ENCODE data around the gene LINC00305.

Gene LINC00305

GRCh38 chr18:64148988-64149387, at the start of gene LINC00305:
Gene LINC00305 (minus strand): TSS chr18:64149088.
- in situ Hi-C loops (cut with HindIII; ENCODE audit: low sequenced_read_pairs): no loop called here

DNA sequence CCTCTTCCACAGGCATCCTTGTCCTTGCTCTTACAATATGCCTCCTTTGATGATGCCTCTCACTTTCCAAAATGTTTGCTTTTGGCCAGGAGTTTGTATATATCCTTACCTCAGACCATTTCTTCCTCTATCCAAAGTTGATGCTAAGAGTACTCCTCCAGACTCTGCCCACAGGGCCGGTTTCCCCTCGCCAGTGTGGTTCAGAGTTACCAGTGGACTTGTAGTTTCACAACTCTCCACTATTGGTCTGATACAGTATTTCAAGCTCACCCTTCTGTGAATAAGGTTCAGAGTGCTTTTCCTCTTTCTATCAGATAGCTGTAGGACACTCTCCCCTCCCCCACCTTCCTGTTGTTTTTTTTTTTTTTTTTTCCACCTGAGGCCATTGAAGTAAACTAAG, 42.2 kb upstream of the LINC00305 start:
- in situ Hi-C loops (cut with HindIII; ENCODE audit: low sequenced_read_pairs): no loop called here

DNA sequence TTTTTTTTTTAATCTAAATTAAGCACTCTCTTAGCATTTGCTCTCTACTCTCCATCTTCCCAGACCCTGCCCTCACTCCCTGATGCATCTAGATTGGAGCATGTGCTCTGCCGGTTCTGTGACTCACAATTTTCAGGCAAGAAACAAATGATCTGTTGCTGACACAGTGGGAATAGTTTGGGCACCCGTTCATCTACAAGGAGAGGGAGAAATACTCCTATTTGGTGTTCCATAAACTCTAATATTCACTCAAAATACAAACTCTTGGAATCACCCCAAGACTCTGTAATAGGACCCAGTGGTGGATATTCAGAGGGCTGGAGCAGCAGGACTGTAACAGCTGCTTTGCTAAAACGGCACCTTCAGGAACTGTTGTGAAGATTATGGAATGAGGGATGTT, 37.1 kb upstream of the LINC00305 start:
- in situ Hi-C loops (cut with HindIII; ENCODE audit: low sequenced_read_pairs): no loop called here

DNA sequence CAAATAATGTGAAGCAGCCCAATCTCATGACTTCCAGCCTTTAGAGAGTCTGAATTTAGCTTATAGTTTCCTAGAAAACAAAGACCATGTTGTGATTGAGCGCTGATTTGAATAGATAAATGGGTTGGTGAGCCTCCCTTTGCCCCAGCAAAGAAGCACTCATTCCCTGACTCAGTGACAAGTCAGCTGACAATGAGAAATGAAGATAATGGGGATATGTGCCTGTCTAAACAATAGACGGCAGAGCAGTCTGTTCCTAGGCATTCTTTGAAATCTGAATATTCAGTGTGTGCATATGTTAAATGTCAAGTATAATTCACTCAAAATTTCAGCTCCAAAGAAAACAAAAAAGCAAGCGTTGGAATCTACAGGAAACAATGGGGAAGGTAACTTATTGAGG, 34.8 kb upstream of the LINC00305 start:
- in situ Hi-C loops (cut with HindIII; ENCODE audit: low sequenced_read_pairs): no loop called here

DNA sequence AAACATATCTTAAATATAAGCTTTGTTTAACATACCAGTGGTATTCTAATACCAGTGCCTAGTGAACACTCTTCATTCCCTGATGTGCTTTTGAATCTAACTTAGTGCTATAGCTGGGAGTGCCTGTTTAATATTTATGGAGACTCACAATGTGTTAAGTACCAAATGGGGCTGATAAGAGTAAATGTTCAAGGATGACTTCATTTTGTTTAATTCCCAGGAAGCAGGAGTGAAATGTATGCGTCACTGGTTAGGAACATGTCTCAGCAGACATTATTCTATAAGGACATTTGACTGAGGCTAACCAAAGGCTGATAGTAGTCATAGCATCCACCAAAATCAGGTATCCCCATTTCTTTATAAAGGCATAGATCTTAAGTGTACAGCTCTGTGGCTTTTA, 31.7 kb upstream of the LINC00305 start:
- in situ Hi-C loops (cut with HindIII; ENCODE audit: low sequenced_read_pairs): no loop called here

DNA sequence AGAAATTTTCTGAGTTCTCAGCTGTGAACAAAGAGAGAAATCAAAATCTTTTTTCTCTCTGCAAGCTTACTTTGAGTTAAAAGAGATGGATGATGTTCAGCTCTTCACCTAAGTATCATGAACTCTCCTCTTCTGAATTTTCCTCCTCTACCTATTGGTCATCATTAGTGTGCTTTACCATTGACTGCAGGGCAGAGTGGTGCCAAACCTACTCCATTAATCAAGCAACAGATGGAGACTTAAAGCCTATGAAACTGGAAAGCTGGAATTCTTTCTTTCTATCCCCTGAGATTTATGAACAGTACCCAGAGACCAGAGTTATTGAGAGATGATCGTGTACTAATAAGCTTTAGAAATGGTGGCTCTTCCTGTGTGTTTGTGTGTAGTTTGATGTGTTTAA, 31.3 kb upstream of the LINC00305 start:
- in situ Hi-C loops (cut with HindIII; ENCODE audit: low sequenced_read_pairs): no loop called here

- in situ Hi-C loops (cut with HindIII; ENCODE audit: low sequenced_read_pairs): no loop called here
Measured at GRCh38 chr18:64179556-64180080, 30.7 kb upstream of the LINC00305 start.

- in situ Hi-C loops (cut with HindIII; ENCODE audit: low sequenced_read_pairs): no loop called here
Measured at GRCh38 chr18:64178860-64179259, 30.0 kb upstream of the LINC00305 start.

DNA sequence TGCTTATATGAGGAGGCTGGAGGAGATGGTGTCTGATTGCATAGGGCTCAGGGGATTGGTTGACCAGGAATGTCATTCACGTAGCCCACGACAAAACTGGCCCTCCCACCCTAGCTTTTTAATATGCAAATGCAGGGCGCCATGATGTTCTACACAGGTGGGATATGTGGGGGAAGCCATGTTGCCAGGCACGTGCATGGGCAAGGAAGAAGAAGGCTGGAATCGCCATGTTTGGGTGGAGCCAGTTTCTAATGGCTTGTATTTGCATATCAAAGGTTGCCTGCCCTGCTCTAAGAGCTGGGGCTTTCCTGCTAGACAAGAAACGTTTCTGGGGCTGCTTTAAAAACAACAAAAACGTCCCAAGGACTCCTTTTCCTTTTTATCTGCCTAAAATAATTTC, 26.5 kb upstream of the LINC00305 start:
- in situ Hi-C loops (cut with HindIII; ENCODE audit: low sequenced_read_pairs): no loop called here

DNA sequence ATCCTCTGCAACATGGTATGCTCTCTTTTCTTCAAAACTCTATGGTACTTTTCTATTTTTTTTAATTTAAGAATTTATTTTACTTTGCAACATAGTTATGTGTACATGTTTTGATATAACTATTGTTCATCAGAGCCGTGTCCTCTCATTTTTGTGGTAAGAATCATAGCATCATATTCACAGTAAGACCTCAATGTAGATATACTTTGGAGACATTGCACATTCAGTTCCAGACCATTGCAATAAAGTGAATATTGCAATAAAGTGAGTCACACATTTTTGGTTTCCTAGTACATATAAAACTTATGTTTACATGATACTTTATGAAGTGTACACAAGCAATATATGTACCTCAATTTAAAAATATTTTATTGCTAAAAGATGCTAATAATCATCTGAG, 22.7 kb upstream of the LINC00305 start:
- in situ Hi-C loops (cut with HindIII; ENCODE audit: low sequenced_read_pairs): no loop called here

- in situ Hi-C loops (cut with HindIII; ENCODE audit: low sequenced_read_pairs): no loop called here
Measured at GRCh38 chr18:64167408-64167925, 18.6 kb upstream of the LINC00305 start.

GRCh38 chr18:64165906-64166305, 17.0 kb upstream of the LINC00305 start:
- in situ Hi-C loops (cut with HindIII; ENCODE audit: low sequenced_read_pairs): no loop called here

- in situ Hi-C loops (cut with HindIII; ENCODE audit: low sequenced_read_pairs): no loop called here
Measured at GRCh38 chr18:64164883-64165282, 16.0 kb upstream of the LINC00305 start.

GRCh38 chr18:64149916-64150438, 1.1 kb upstream of the LINC00305 start:
- in situ Hi-C loops (cut with HindIII; ENCODE audit: low sequenced_read_pairs): no loop called here

GRCh38 chr18:64142904-64143303, 6.0 kb downstream of the LINC00305 start:
- in situ Hi-C loops (cut with HindIII; ENCODE audit: low sequenced_read_pairs): no loop called here

DNA sequence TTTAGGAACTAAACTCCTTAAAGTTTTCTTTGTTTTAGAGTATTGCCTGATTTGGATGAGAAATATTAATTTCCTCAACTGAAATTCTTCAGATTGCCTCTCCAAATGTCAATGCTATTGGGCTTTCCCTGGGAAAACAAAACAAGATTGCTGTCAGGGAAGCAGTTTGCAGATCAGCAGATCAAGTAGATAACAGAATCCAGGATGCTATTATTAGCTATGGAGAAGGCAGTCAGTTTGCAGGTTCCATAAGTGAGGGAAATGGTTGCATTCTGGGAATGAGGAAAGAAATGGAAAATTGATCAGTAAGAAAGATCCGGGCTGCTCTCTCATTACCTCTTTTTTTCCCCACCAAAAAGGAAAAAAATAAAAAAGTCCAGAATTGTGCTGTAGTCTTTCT, 11.0 kb downstream of the LINC00305 start:
- in situ Hi-C loops (cut with HindIII; ENCODE audit: low sequenced_read_pairs): no loop called here

DNA sequence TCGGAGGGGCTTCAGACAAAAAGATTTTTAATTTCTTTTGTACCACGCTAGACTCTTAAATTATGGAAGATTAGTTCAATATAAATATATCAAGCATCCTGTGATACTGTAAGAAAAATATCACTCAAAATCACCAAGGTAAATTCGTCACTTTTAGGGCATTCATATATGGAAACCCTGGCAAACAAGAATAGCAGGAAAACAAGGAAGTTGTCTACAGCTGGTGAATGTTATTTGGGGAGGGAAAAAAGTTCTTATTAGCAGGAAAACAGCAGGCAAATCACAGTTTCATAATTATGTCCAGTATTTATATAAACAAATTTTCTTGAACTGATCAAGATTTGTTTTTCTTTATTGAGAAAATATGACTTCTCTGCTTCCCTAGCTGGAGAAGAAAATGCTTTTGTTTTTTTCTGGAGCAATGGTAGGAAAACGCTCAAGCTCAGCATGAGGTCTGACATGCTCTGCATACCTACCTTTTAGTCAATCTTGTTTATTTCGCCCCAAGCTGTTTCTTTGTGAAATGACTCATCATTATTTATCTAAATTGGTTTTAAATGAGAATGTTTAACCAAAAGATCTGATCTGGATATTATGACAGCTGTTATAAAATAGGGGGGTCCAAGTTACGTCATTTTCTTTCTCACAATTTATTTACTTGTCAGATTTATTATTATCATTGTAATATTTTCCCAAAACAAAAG, 14.7 kb downstream of the LINC00305 start:
- in situ Hi-C loops (cut with HindIII; ENCODE audit: low sequenced_read_pairs): no loop called here

DNA sequence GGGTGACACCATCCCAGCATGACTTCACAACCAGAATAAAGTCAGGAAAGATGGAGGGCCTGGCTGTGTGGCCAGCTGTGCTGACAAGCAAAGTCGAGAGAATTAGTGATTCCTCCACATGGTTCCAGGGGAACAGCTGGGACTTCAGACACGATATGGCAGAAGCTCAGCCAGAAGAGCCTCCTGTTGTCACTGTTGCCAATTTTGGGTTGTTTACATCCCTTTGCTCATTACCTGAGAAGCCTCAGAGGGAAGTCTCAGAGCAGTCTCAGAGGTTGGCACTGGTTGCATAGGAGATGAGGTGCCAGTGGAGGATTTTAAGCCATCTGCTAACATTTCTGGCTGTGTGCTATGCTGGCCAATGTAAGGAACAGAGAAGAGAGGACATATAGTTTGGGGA, 16.0 kb downstream of the LINC00305 start:
- in situ Hi-C loops (cut with HindIII; ENCODE audit: low sequenced_read_pairs): no loop called here

DNA sequence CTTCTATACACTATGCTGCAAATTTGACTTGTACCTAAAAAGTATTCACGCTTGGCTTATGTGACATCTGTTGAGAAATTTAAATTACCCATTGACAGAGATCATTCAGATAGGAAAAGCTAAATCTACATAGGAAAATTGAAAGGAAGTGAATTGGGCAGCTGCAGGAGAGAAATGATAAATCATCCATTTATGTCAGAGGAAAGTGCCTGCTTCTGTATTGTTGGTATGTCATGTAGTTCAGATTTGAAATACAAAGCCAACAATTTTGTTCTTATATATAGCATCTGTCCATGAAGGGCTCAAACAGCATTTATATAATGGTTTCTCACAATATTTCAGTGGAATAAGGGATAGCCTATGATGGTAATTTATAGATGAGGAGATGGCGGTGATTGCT, 17.6 kb downstream of the LINC00305 start:
- in situ Hi-C loops (cut with HindIII; ENCODE audit: low sequenced_read_pairs): no loop called here

GRCh38 chr18:64127172-64127571, 21.7 kb downstream of the LINC00305 start:
- in situ Hi-C loops (cut with HindIII; ENCODE audit: low sequenced_read_pairs): no loop called here

DNA sequence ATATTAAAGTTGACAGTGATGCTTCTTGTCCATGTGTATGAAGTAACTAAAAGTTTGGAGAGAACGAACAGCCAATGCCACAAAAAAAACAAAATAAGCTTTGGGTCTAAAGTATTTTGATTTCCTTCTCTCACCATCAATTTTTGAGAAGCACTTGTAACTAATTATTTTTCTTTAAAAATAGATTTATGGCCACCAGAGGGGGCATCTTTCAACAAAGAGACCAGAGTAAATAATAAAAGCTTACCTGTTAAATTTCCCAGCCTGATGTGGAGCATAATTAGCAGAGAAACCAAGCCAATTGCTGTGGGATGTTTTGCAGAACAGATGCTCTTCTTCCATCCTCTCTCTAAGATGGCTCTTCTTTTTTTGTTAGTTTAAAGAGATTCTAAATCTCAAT, 29.0 kb downstream of the LINC00305 start:
- in situ Hi-C loops (cut with HindIII; ENCODE audit: low sequenced_read_pairs): no loop called here

DNA sequence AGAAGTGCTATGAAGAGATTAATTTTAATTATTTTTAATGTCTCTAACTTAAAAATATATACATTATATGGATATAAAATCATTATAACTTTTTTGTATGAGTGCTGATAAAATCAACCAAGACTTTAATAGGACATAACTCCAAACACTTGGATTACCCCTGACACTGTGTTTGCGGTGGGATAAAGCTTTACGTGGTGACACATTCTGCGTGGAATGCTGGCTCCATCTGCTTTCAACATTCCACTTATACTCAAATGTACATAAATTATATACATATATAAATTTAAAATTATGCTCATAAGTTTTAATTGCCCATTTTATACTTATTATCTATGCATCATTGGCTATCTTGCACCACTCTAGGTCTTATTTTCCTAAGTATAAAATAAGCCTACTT, 30.5 kb downstream of the LINC00305 start:
- in situ Hi-C loops (cut with HindIII; ENCODE audit: low sequenced_read_pairs): no loop called here
